Natural killer cell (primary cell): ENCODE measurements around the gene SNUPN. TPM values are rescaled to one million over a fixed set of nuclear protein-coding genes. Genes with fewer than 3 reads are reported as not detected.
"Not testable (repeated sequence)": the region's sequence is repeated elsewhere in the genome, so short reads cannot be mapped to it uniquely, and the experiment has no call there.

Experiments used
- ATAC-seq, 3 donors: fragments of 150-1000 bp in 2 of 3; fragments of 200-7000 bp in 1 of 3; cut with Tn5 transposase; 1 replicate in 1 of 3; 2 replicates in 2 of 3; pipeline ENCODE4 v1.10.0; 2021; ENCODE audit warnings: mild to moderate bottlenecking in 2 of 3, moderate library complexity in 2 of 3
- DNase-seq, 2 donors: peaks; one replicate each; pipeline versions ENCODE4 v3.0.0 to v3.0.0-alpha.2; 2013 to 2021; ENCODE audit warnings: mixed read lengths in 1 of 2
- H3K27ac ChIP-seq: one replicate; pipeline ENCODE4 v1.5.1; 2013; ENCODE audit warnings: mild to moderate bottlenecking, low read length
- H3K27me3 ChIP-seq: one replicate; pipeline ENCODE4 v1.6.1; 2013; ENCODE audit warnings: low read length; ENCODE audit not compliant: control insufficient read depth, insufficient read depth
- H3K36me3 ChIP-seq: one replicate; pipeline ENCODE4 v1.6.1; 2013; ENCODE audit warnings: low read length; ENCODE audit not compliant: control insufficient read depth, insufficient read depth
- H3K4me1 ChIP-seq: one replicate; pipeline ENCODE4 v1.6.1; 2013; ENCODE audit warnings: low read length; ENCODE audit not compliant: control insufficient read depth, insufficient read depth
- H3K4me3 ChIP-seq: one replicate; pipeline ENCODE4 v1.5.1; 2013; ENCODE audit warnings: low read length
- H3K9me3 ChIP-seq: one replicate; pipeline ENCODE4 v1.6.1; 2013; ENCODE audit warnings: low read length; ENCODE audit not compliant: control insufficient read depth, insufficient read depth
- H3K27ac Mint-ChIP-seq, 2 donors: one replicate each; pipeline ENCODE4 v1.8.0; 2022; ENCODE audit warnings: mild to moderate bottlenecking in 2 of 2, mixed read lengths in 2 of 2, moderate library complexity in 1 of 2
- H3K27me3 Mint-ChIP-seq, 2 donors: one replicate each; pipeline ENCODE4 v1.8.0; 2022; ENCODE audit warnings: low read depth in 2 of 2, mixed read lengths in 2 of 2
- H3K36me3 Mint-ChIP-seq: one replicate; pipeline ENCODE4 v1.8.0; 2022; ENCODE audit warnings: mixed read lengths
- H3K4me1 Mint-ChIP-seq, 2 donors: one replicate each; pipeline ENCODE4 v1.8.0; 2022; ENCODE audit warnings: mixed read lengths in 2 of 2
- H3K4me3 Mint-ChIP-seq: one replicate; pipeline ENCODE4 v1.8.0; 2022; ENCODE audit warnings: mild to moderate bottlenecking, moderate library complexity, mixed read lengths
- H3K9me3 Mint-ChIP-seq, 2 donors: one replicate each; pipeline ENCODE4 v1.8.0; 2022; ENCODE audit warnings: mixed read lengths in 2 of 2
- CTCF ChIP-seq: fragments of 200-600 bp; IDR thresholded peaks from one replicate; pipeline ENCODE4 v1.8.0; 2022; ENCODE audit warnings: antibody characterized with exemption
- WGBS: methylation state at CpG from one replicate; pipeline ENCODE4 v1.1.7; 2013; ENCODE audit warnings: missing lambda C conversion rate; ENCODE audit not compliant: insufficient coverage; 5-methylcytosine and 5-hydroxymethylcytosine counted together
- intact Hi-C: fragments of 100-400 bp; cut with micrococcal nuclease; formaldehyde crosslinking; loops from one replicate; pipeline ENCODE4 v1.14.2; 2022
- total RNA-seq, 4 donors: library from RNA; stranded (reverse); fragments of 120-200 nt in 1 of 4; gene quantifications; one replicate each; pipeline versions ENCODE4 v1.2.3 to v1.2.4, GENCODE V29; 2013 to 2022

The SNUPN gene
- total RNA-seq, 3 donors from 2014 or later (not counting 1 experiment from before 2014, with no cell fraction given), result 13.8 to 20.7 (median 14.8) TPM

GRCh38 chr15:75583701-75584100 is 41.8 kb downstream of the SNUPN start:
- intact Hi-C loops, result no loop called here
- Mint-ChIP-seq H3K36me3 (no peaks in the 10 kb centered on the region), H3K4me3 (no peak overlapping the region), H3K4me1 (peaks cover 6% of the 10 kb centered on the region in 2 donors), H3K27ac (no peak overlapping the region), H3K9me3 (no peaks in the 10 kb centered on the region), H3K27me3 (no peaks in the 10 kb centered on the region)
- no peaks in the 10 kb centered on the region for H3K9me3 ChIP-seq
- no peaks in the 10 kb centered on the region for H3K27me3 ChIP-seq
- no peaks in the 10 kb centered on the region for H3K36me3 ChIP-seq
- 91% methylated on average over 5 of the region's 5 CpGs for WGBS
- H3K27ac ChIP-seq, result no peak overlapping the region
- TF ChIP-seq CTCF, result no peak
- H3K4me1 ChIP-seq, result peaks cover 7% of the 10 kb centered on the region
- DNase-seq, result no peak
- ATAC-seq, result no peak
- H3K4me3 ChIP-seq, result no peak overlapping the region

GRCh38 chr15:75582943-75583342 is 42.6 kb downstream of the SNUPN start:
- 91% methylated on average over 5 of the region's 5 CpGs for WGBS
- H3K4me3 Mint-ChIP-seq, DNase-seq, ATAC-seq, H3K36me3 ChIP-seq, H3K27me3 Mint-ChIP-seq, intact Hi-C loops, H3K36me3 Mint-ChIP-seq, H3K4me3 ChIP-seq, H3K27ac Mint-ChIP-seq, H3K4me1 Mint-ChIP-seq, H3K27ac ChIP-seq, H3K27me3 ChIP-seq, H3K9me3 ChIP-seq, H3K9me3 Mint-ChIP-seq: not testable (repeated sequence)
- peaks cover 11% of the 10 kb centered on the region for H3K4me1 ChIP-seq

- Mint-ChIP-seq H3K27me3 (no peaks in the 10 kb centered on the region), H3K27ac (peak within 1 kb of the TSS; percentile 75 to 92), H3K4me1 (peaks cover 22 to 23% of the 10 kb centered on the region in 2 donors), H3K36me3 (no peaks in the 10 kb centered on the region), H3K4me3 (peak within 1 kb of the TSS; percentile 95), H3K9me3 (no peaks in the 10 kb centered on the region)
- intact Hi-C loops, result loop anchor here (1.0 to 10.0 kb wide), 2 partner anchors 46 to 61 kb away; partner anchors contain the start of genes IMP3 and SNUPN
- Histone ChIP-seq H3K4me3 (peak within 1 kb of the TSS; percentile 83), H3K36me3 (no peaks in the 10 kb centered on the region), H3K9me3 (no peaks in the 10 kb centered on the region), H3K27ac (peak within 1 kb of the TSS; percentile 64), H3K27me3 (no peaks in the 10 kb centered on the region), H3K4me1 (peaks cover 18% of the 10 kb centered on the region)
- WGBS, result 1% methylated on average over 69 of the region's 78 CpGs
- DNase-seq (peak; percentile 52 to 79), ATAC-seq (peak; percentile 80 to 86 (median 83))
- peak; percentile 46 for TF ChIP-seq CTCF
Measured at GRCh38 chr15:75578948-75579920, 46.3 kb downstream of the SNUPN start, which contains the start of gene PTPN9. Gene PTPN9, minus strand, starts transcription at chr15:75579315. Its CDS starts 539 bp downstream, at chr15:75578776.
